Placental pericyte (primary cell): Measurements from ENCODE around the gene CD52. TPM values are rescaled to one million over a fixed set of nuclear protein-coding genes. Genes with fewer than 3 reads are reported as not detected.

Experiments
- total RNA-seq: library from RNA; depleted of rRNA; stranded (reverse); fragments of >200 nt; gene quantifications from 2 replicates; pipeline ENCODE4 v1.2.3, GENCODE V29; 2012

CD52 gene
- not detected in 2 replicates for total RNA-seq

GRCh38 chr1:26317612-26318337 is at the start of gene CD52:
Gene CD52, plus strand, starts transcription at chr1:26317958. Its CDS starts 60 bp downstream, at chr1:26318018.

GRCh38 chr1:26279456-26280332 is 38.1 kb upstream of the CD52 start, which contains the start of gene SH3BGRL3:
Gene SH3BGRL3, plus strand, starts transcription at chr1:26280086. Its CDS starts 70 bp downstream, at chr1:26280156.

GRCh38 chr1:26306290-26307229 is 11.2 kb upstream of the CD52 start, which contains the start of gene UBXN11:
Gene UBXN11, minus strand, starts transcription at chr1:26306636. Its CDS starts 3,753 bp downstream, at chr1:26302883.

GRCh38 chr1:26353976-26354820 is 36.4 kb downstream of the CD52 start, which contains the start of gene CRYBG2:
Gene CRYBG2, minus strand, starts transcription at chr1:26354130. Its CDS starts 7,473 bp downstream, at chr1:26346657.

Other genes starting within 250 kb of the CD52 start
- 4.6 and 5.6 TPM in 2 replicates for gene PDIK1L, start 206.1 kb upstream of the CD52 start, total RNA-seq
- not detected in 2 replicates for gene FAM110D, start 158.9 kb upstream of the CD52 start, total RNA-seq
- not detected in 2 replicates for gene C1orf232, start 149.0 kb upstream of the CD52 start, total RNA-seq
- gene ZNF593, start 148.1 kb upstream of the CD52 start, total RNA-seq: 24.3 and 26.3 TPM in 2 replicates
- not detected in 2 replicates for gene ZNF593OS, start 146.1 kb upstream of the CD52 start, total RNA-seq
- gene CNKSR1, start 140.5 kb upstream of the CD52 start, total RNA-seq: 0.22 TPM in 1 of 2 replicates, not detected in the other
- gene CATSPER4, start 127.4 kb upstream of the CD52 start, total RNA-seq: not detected in 2 replicates
- 2.4 and 13.7 TPM in 2 replicates for gene CEP85, start 83.8 kb upstream of the CD52 start, total RNA-seq
- gene SH3BGRL3, start 37.9 kb upstream of the CD52 start, total RNA-seq: 32.0 and 36.7 TPM in 2 replicates
- gene UBXN11, start 11.3 kb upstream of the CD52 start, total RNA-seq: 6.8 and 7.7 TPM in 2 replicates
- under 0.01 TPM in 1 of 2 replicates, not detected in the other for gene CRYBG2, start 36.2 kb downstream of the CD52 start, total RNA-seq
- gene ZNF683, start 54.8 kb downstream of the CD52 start, total RNA-seq: not detected in 2 replicates
- gene LIN28A, start 92.9 kb downstream of the CD52 start, total RNA-seq: not detected in 2 replicates
- gene DHDDS, start 114.4 kb downstream of the CD52 start, total RNA-seq: 56.2 and 87.6 TPM in 2 replicates
- 183 and 243 TPM in 2 replicates for gene HMGN2, start 154.5 kb downstream of the CD52 start, total RNA-seq
- 2.8 and 4.2 TPM in 2 replicates for gene RPS6KA1, start 211.8 kb downstream of the CD52 start, total RNA-seq